ENCODE measurements around the gene PARD3B.

PARD3B gene

GRCh38 chr2:204696124-204696523 lies 150.8 kb downstream of the PARD3B start:
- no peak for DNase-seq (ENCODE audit: low spot score)

- DNase-seq (ENCODE audit: low spot score), result no peak
Measured at GRCh38 chr2:204705243-204705932, 160.1 kb downstream of the PARD3B start.

- DNase-seq (ENCODE audit: low spot score), result no peak
Measured at GRCh38 chr2:204706939-204707338, 161.7 kb downstream of the PARD3B start.

GRCh38 chr2:204713211-204713610 lies 167.9 kb downstream of the PARD3B start:
- no peak for DNase-seq (ENCODE audit: low spot score)

- DNase-seq (ENCODE audit: low spot score), result no peak
Measured at GRCh38 chr2:204715361-204715760, 170.1 kb downstream of the PARD3B start.

GRCh38 chr2:204717591-204717990 lies 172.3 kb downstream of the PARD3B start:
- no peak for DNase-seq (ENCODE audit: low spot score)

GRCh38 chr2:204718607-204719006 lies 173.3 kb downstream of the PARD3B start:
- DNase-seq (ENCODE audit: low spot score), result no peak

- DNase-seq (ENCODE audit: low spot score), result no peak
Measured at GRCh38 chr2:204720874-204721273, 175.6 kb downstream of the PARD3B start.

GRCh38 chr2:204722207-204722606 lies 176.9 kb downstream of the PARD3B start:
- no peak for DNase-seq (ENCODE audit: low spot score)

- no peak for DNase-seq (ENCODE audit: low spot score)
Measured at GRCh38 chr2:204722691-204723090, 177.4 kb downstream of the PARD3B start.

GRCh38 chr2:204725693-204726360 lies 180.6 kb downstream of the PARD3B start:
- no peak for DNase-seq (ENCODE audit: low spot score)

GRCh38 chr2:204726831-204727230 lies 181.6 kb downstream of the PARD3B start:
- no peak for DNase-seq (ENCODE audit: low spot score)

- DNase-seq (ENCODE audit: low spot score), result no peak
Measured at GRCh38 chr2:204727368-204727767, 182.1 kb downstream of the PARD3B start.

- no peak for DNase-seq (ENCODE audit: low spot score)
Measured at GRCh38 chr2:204730603-204731002, 185.3 kb downstream of the PARD3B start.

- no peak for DNase-seq (ENCODE audit: low spot score)
Measured at GRCh38 chr2:204732019-204732418, 186.7 kb downstream of the PARD3B start.

GRCh38 chr2:204737296-204737695 lies 192.0 kb downstream of the PARD3B start:
- DNase-seq (ENCODE audit: low spot score), result no peak

- no peak for DNase-seq (ENCODE audit: low spot score)
Measured at GRCh38 chr2:204738721-204739120, 193.4 kb downstream of the PARD3B start.

- no peak for DNase-seq (ENCODE audit: low spot score)
Measured at GRCh38 chr2:204743393-204743960, 198.2 kb downstream of the PARD3B start.

- DNase-seq (ENCODE audit: low spot score), result no peak
Measured at GRCh38 chr2:204744506-204744905, 199.2 kb downstream of the PARD3B start.

- no peak for DNase-seq (ENCODE audit: low spot score)
Measured at GRCh38 chr2:204748286-204748685, 203.0 kb downstream of the PARD3B start.

GRCh38 chr2:204749319-204749718 lies 204.0 kb downstream of the PARD3B start:
- no peak for DNase-seq (ENCODE audit: low spot score)

GRCh38 chr2:204750389-204750788 lies 205.1 kb downstream of the PARD3B start:
- DNase-seq (ENCODE audit: low spot score), result no peak

- DNase-seq (ENCODE audit: low spot score), result no peak
Measured at GRCh38 chr2:204751472-204751871, 206.2 kb downstream of the PARD3B start.
